HEK293T (cell line): ENCODE results near the gene ENAH.
"Not testable (repeated sequence)": the region's sequence is repeated elsewhere in the genome, so short reads cannot be mapped to it uniquely, and the experiment has no call there.

Source experiments
- BHLHE40 ChIP-seq: fragments of 450-650 bp; IDR thresholded peaks from 2 replicates; pipeline ENCODE4 v1.6.1; 2016; ENCODE audit warnings: mild to moderate bottlenecking, moderate library complexity, borderline replicate concordance
- FOXA1 ChIP-seq: fragments of 450-650 bp; IDR thresholded peaks from 2 replicates; pipeline ENCODE4 v1.6.1; 2016; ENCODE audit warnings: mild to moderate bottlenecking
- ZNF384 ChIP-seq: fragments of 450-650 bp; IDR thresholded peaks from 2 replicates; pipeline ENCODE4 v1.6.1; 2016

GRCh38 chr1:225636992-225637391, 15.9 kb downstream of the ENAH start:
- not testable (repeated sequence) for TF ChIP-seq FOXA1, ZNF384, BHLHE40
